ENCODE data around the gene APOL1.
A peak's percentile ranks its signal among the peaks of the same experiment; 100 is the strongest.
"Not testable (repeated sequence)": the region's sequence is repeated elsewhere in the genome, so short reads cannot be mapped to it uniquely, and the experiment has no call there.

APOL1 gene

DNA sequence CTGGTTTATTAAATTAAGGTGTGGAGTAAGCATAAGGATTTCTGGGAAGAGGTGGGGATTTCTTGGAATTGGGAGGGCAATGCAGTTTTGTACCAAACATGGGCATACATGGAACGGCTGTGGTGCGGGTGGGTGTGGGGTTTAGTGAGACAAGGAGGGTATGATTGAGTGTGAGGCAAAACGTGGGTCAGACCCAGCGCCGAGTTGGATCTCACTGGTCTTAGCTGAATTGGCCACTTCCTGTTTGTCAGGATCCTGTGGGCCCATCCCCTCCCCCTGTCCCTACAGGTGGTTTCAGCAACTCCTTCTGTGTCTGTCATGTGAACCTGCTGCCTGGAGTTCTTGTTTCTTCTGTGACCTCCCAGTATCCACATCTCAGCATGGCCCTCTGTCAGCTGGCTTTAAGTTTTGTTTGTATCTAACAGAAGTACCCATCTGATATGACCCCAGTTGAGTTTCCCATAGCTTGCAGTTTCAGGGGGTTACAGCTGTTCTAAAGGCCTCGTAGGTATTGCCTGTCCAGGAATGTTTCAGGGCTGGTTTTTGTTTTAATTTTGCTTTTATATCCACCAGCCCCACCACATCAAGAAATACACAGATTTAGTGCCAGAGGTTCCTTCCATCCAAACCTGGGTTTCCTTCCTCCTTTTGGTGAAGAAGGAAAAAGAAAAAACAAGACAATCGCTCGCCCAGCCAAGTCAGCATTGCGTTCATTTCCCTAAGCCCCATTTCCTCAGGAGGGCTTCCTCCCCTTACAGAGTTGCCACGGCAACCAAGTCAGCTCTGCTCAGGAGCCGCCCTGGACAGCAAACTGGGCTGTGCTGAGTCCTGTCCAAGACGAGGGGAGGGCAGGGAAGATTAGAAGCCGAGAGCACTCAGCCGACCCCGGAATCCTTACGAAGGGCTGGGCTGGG, 6.0 kb downstream of the APOL1 start:
- DNase-seq, result peak in 1 of 42 donors; percentile 32
- intact Hi-C loops (cut with DNase I), result no loop called here

DNA sequence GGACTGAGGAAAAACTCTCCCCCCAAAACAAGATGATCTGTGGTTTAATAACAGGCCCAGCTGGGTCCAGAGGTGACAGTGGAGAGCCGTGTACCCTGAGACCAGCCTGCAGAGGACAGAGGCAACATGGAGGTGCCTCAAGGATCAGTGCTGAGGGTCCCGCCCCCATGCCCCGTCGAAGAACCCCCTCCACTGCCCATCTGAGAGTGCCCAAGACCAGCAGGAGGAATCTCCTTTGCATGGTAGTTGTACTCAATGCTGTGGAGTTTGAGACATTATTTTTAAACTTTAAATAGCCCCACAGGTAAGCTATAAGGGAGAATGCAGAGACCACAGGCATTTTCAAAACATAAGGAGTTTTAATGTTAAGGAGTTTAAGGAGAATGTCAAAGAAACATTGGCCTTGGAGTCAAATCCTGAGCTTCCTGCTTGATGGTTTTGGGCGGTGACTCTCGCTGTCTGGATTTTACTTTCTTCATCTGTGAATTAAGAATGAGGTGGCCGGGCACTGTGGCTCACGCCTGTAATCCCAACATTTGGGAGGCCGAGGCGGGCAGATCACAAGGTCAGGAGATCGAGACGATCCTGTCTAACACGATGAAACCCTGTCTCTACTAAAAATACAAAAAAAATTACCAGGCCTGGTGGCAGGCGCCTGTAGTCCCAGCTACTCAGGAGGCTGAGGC, 6.8 kb downstream of the APOL1 start:
- intact Hi-C loops (cut with DNase I), result no loop called here
- DNase-seq, result peak in 1 of 42 donors; percentile 28

DNA sequence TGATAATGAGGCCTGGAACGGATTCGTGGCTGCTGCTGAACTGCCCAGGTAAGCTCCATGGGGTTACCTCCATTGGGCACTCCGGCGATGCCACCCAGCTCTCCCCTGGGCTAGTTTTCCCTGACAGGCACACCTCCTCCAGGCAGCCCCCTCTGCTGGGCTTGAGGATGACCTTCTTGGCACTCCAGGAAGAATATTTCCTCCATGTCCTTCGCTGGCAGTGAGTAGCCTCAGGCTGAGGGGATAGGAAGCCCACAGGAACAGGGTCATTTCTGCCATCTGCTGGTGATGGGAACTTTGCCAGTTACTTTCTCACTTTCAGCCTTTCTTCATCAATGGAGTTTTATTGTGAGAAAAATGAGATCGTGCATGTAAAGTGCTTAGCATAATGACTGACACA, 8.7 kb downstream of the APOL1 start:
- intact Hi-C loops (cut with DNase I), result not testable (repeated sequence)

DNA sequence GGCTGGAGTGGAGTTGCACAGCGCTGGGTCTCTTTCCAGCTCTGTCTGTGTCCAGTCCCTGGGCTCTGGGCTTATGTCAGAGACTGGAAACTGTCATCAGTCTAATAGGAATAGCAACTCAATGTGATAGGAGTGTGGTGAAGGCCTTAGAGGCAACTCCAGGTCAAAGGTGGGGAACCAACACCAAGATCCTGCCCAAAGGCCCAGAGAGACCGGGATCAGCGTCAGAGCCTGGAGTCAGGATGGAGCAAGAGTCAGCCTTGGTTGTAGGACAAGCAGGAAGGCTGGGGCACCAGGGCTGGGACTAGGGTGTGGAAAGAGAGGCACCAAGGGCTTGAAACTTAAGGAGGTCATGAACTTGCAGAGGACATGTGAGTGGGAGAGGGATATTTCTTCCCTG, 9.4 kb downstream of the APOL1 start:
- peak in 4 of 42 donors; percentile 4 to 22 (median 18) for DNase-seq
- intact Hi-C loops (cut with DNase I), result not testable (repeated sequence)

More for the DNA sequence above, 8.7 kb downstream of the APOL1 start:
- peak in 4 of 42 donors; percentile 7 to 23 (median 14) for DNase-seq

DNA sequence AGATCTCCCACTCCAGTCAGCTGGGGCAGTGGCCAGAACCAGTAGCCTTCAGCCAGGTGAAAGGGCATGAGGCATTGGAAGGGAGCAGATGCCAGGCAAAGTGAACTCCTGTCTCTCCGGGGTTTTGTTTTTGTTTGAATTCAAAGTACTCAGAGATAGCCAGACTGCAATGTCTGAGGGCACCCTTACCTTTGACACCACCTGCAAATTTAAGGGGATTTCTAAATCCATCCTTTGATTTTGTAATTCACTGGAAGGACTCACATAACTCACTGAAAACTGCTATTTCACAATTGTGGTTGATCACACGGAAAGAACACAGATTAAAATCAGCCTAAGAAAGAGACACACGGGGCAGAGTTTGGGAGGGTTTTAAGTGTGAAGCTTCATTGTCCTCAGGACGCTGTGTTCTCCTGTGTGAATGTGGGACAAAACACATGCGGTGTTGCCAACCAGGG, 10.3 kb downstream of the APOL1 start:
- DNase-seq, result peak in 4 of 42 donors; percentile 22 to 34 (median 25)
- intact Hi-C loops (cut with DNase I), result not testable (repeated sequence)

DNA sequence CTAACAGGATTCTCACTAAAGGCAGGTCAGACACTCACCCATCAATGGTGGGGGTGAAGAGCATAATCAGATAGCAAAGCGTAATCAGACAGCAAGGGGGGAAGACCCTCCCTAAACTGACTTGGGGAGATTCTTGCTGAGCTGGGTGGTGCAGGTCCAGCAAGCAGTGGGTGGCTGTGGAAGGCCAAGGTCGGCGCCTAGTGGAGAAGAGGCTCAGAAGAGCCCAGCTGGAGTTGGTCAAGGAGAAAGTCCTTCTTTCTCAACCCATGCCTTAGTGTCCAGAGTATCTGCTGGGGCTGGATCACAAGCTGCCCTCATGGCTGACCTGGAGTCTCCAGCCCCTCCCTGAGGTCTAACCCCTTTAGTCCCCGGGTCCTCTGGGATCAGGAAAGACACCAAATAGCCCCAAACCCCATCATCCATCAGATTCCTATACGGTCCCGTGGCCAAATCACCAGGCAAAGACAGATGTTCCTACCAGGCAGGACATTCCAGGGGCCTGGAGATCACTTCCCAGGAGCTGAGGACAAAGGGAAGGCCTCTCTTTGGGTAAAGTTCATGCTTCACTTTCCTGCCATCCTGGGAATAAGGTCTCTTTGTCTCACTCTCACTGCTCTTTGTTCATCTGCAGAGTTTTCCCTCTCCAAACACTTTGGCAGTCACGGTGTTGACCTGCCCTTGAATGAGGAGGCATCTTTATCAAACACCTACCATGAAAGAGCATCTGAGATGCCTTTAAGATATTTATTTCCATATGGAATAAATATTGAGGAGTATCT, 11.1 kb downstream of the APOL1 start:
- intact Hi-C loops (cut with DNase I), result not testable (repeated sequence)
- DNase-seq, result peak in 4 of 42 donors; percentile 7 to 33 (median 20)

DNA sequence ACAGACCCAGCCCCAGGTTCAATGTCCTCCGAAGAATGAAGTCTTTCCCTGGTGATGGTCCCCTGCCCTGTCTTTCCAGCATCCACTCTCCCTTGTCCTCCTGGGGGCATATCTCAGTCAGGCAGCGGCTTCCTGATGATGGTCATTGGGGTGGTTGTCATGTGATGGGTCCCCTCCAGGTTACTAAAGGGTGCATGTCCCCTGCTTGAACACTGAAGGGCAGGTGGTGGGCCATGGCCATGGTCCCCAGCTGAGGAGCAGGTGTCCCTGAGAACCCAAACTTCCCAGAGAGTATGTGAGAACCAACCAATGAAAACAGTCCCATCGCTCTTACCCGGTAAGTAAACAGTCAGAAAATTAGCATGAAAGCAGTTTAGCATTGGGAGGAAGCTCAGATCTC, 14.1 kb downstream of the APOL1 start:
- intact Hi-C loops (cut with DNase I), result no loop called here
- peak in 2 of 42 donors; percentile 11 to 12 for DNase-seq

DNA sequence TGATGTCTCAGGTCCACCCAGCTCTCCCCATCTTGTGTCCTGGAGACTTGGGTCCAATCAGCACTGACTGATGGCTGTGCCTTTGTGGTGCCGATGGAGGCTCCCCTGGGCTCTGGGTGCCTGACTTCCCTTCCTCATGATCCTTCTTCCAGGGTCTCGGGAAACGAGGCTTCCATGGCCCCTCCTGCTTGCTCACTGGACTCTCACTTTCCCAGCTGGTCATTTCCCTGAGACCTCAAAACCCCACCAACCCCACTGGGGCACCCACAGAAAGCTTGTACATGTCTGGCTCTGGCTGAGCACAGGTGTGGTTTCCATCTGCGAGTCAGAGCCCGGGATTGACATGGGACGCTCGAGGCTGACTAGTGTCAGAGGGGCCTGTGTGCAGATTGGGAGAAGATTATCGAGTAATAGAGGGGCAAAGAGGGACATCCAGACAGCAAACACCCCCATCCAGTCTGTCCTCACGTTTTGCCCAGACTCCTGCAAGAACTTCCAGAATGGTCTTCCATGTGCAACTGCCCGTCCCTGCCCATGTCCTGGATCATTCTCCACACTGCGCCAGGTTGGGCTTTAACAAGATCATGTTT, 15.1 kb downstream of the APOL1 start:
- intact Hi-C loops (cut with DNase I), result no loop called here
- DNase-seq, result peak in 2 of 42 donors; percentile 0 to 9

DNA sequence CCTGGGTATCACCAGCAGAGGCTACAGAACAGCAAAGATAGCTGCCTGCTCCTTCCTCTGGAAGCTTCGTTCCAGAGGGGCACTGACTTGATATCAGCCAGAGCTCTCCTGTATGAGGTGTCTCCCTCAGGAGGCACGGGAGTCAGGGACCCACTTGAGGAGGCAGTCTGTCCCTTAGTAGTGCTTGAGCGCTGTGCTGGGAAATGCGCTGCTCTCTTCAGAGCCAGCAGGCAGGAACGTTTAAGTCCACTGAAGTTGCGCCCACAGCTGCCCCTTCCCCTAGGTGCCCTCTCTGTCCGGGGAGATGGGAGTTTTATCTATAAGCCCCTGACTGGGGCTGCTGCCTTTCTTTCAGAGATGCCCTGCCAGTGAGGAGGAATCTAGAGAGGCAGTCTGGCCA, 18.3 kb downstream of the APOL1 start:
- DNase-seq, result peak in 1 of 42 donors; percentile 0
- intact Hi-C loops (cut with DNase I), result not testable (repeated sequence)

DNA sequence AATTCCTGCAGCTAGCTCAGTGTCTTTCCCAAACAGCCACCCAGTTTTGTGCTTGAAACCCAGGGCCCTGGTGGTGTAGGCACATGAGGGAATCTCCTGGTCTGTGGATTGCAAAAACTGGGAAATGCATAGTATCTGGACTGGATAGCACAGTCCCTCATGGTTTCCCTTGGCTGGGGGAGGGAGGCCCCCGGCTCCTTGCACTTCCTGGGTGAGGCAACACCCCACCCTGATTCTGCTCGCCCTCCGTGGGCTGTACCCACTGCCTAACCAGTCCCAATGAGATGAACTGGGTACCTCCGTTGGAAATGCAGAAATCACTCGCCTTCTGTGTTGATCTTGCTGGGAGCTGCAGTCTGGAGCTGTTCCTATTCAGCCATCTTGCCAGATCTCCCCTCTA, 19.0 kb downstream of the APOL1 start:
- intact Hi-C loops (cut with DNase I), result not testable (repeated sequence)
- peak in 1 of 42 donors; percentile 14 for DNase-seq

DNA sequence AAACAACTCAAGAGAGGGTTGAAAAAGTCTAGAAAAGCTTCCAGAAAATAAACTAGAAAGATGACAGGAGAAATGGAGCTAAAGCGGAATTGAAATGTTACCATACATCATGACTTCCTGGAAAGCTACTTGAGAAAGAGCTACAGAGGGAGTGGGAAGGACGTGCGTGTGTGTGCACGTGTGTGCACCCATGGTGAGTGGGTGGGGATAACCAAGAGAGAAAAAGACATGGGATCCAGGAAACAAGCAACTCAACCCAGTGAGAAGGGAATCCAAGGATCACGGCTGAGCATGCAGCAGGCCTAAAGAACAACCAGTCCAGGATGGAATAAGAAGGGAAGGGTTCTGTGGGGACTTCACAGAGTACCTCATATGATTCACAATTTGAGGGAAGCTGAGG, 21.6 kb downstream of the APOL1 start:
- no peak for DNase-seq
- intact Hi-C loops (cut with DNase I), result no loop called here

DNA sequence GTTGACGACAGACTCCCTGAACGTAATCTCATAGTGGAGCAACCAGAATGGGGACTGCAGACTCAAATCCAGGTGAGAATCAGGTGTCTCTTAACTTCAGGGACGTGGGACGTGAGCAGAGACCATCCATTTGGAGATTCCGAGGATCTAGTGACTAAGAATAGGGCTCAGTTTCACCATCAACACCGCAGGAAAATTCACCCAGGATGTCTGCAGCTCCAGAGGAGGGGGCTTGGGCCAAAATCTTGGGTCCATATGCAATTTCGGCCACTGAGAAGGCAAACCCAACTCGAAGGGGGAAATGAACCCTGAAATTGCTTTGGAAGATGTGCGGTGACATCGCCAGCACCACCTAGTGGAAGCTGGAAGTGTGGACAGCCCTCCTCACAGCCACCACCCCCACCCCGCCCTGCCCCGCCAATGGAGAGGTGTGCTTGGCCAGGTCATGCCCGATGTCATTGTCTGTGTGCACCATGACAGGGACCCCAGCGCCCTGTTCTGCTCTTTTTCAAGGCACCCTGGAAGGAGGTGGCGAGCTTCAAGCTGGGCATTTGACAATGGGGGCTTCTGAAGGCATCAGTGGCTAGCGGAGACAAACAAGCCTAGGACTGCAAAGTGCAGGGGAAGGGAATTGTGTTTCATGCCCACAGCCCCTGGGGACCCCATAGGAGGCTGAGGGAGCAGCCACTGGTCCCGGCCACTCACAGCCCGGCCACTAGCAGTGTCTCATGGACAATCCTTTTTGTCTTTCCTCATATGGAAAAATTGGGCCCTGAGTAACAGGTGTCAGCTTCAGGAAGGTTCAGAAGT, 24.8 kb downstream of the APOL1 start:
- intact Hi-C loops (cut with DNase I), result no loop called here
- peak in 41 of 42 donors; percentile 30 to 84 (median 66) for DNase-seq

DNA sequence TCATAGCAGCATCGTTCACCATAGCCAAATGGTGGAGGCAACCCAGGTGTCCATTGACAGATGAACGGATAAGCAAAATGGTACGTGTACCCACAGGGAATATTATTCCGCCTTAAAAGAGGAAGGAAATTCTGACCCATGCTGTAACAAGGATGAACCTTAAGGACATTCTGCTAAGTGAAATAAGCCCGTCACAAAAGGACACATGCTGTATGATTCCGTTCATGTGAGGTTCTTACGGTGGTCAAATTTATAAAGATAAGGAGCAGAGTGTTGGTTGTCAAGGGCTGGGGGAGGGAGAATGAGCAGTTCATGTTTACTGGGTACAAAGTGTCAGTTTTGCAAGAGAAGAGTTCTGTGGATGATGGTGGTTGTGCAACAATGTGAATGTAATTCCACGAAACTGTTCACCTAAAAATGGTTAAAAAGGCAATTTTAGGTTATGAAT, 26.3 kb downstream of the APOL1 start:
- DNase-seq, result no peak
- intact Hi-C loops (cut with DNase I), result no loop called here

DNA sequence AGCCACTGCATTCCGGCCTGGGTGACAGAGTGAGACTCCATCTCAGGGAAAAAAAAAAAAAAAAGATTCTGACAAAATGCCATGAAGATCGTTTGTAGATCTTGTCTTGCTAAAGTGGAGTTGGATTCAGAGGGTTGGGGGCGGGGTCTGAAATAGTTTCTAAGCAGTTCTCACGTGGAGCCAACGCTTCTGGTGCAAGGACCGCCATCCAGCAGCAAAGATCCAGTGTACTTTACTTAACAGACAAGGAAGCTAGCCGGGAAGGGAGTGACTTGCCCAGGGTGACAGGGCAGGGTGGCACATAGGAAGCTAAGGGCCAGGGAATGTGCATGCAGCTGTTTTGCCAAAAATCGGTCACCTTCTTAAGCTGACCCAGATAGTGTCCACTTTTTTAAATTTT, 27.4 kb downstream of the APOL1 start:
- no peak for DNase-seq
- intact Hi-C loops (cut with DNase I), result loop anchor here (5.0 to 10.0 kb wide), 2 partner anchors 46 to 83 kb away; partner anchors contain the start of gene APOL2

DNA sequence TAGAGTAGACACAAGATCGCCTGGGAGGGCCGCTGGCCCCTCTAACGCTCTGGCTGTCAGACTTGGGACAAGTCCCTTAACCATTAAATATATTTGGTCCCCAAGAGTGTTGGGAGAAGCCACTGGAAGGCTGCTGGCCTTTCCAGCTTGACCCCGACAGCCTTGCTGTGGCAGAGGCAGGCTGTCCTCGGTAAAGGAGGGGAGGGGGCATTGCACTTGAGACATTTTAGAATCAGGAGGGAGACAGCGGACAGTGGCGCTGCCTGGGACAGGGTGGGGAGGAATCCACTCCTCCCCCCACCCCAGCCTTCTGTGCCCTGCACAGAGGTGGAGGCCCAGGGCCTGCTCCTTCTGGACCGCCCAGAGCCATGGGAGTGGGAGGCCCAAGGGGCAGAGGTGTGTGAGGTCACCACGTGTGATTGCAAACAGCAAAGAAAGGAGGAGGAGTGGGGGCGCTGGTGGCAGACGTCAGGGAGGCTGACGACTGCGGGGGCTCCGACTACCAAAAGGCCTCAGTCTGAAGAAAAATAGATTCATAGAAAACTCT, 28.9 kb downstream of the APOL1 start:
- DNase-seq, result peak in 17 of 42 donors; percentile 16 to 71 (median 33)
- intact Hi-C loops (cut with DNase I), result loop anchor here (5.0 to 10.0 kb wide), 2 partner anchors 47 to 85 kb away; partner anchors contain the start of gene APOL2

DNA sequence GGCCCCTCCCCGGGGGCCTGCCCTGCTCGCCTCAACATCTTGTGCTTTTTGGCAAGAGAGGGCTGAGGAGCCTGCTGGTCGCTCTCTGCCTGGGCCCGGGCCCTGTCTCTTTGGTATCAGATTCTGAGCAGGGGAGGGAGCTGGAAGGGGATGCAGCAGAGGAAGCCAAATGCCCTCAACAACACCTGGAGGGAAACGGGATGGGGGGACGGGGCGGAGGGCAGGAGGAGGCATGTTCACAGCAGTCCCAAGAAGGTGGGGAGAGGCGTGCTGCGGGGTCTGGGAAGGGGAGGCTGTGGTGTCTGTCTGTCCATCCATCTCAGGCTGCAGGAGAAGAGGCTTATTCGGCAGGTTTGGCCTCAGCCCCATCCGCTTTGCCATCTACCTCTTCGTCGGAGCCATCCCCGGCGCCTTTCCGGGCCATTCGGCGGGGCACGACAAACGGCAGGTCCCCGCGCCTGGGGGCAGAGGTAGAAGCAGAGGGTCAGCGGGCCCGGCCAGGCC, 29.4 kb downstream of the APOL1 start:
- DNase-seq, result peak in 1 of 42 donors; percentile 30
- intact Hi-C loops (cut with DNase I), result loop anchor here (5.0 to 10.0 kb wide), 2 partner anchors 48 to 85 kb away; partner anchors contain the start of gene APOL2

DNA sequence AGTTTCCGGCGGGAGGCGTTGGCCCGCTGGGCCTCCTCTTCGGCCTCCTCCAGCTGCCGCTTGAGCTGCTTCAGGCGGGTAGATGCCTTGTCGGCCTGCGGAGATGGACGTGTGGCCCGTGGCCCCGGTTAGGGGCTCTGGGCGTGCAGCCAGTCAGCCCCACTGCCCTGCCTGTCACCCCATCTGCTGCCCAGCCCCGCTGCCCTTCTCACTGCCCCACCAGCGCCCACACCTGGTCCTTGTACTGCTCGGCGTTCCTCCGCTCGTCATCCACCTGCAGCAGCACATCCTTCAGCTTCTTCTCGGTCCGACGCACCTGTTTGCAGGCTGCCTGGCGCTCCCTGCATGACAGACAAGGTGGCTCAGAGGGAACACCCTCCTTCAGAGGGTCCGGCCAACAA, 31.2 kb downstream of the APOL1 start:
- intact Hi-C loops (cut with DNase I), result loop anchor here (5.0 to 10.0 kb wide), 2 partner anchors 49 to 87 kb away; partner anchors contain the start of gene APOL2
- no peak for DNase-seq

Data from head of caudate nucleus (tissue), 42 donors.